ENCODE measurements around the gene GASK1A.
A peak's percentile ranks its signal among the peaks of the same experiment; 100 is the strongest.

GASK1A gene

DNA sequence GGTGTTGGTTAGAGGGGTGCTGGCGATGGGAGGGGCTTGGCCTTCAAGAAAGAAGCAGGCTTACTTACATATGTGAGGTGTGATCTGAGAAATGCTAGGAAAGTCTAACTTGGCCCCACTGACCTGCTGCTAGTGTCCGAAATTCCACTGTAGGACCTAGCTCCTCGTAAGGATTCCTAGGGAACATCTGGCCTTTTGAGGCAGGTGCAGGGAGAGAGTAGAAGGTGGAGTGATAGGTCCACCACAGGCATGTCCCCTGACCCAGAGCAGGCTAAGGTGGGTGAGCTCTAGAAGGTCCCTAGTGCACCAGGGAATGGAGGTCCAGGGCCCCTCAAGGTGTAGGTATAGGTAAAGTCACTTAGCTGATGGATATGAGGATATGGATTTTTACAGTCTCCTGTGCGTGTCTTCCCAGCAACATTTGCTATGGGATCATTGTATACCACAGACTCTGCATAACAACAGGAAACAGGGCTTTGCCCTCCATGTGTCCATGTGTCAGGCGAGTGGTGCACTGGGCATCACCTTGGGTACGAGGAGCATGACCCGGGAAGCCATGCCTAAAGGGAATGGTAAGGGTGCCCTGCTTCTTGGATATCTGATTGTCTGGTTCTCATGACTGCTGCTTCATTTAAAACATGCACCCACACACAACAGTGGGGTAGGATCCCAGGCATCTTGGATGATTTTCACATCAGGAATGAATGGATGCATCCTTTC lies 94.2 kb downstream of the GASK1A start:
- Histone ChIP-seq H3K4me3 (ENCODE audit: low read depth, low read length) (no peak overlapping the region), H3K36me3 (ENCODE audit: control insufficient read depth in 2 of 2, insufficient read depth in 1 of 2, low read length in 2 of 2) (no peaks in the 10 kb centered on the region), H3K27ac (ENCODE audit: extremely low read depth, low read depth, low read length) (no peak overlapping the region), H3K4me1 (ENCODE audit: control insufficient read depth, insufficient read depth, low read length) (no peaks in the 10 kb centered on the region), H3K9me3 (ENCODE audit: control insufficient read depth, insufficient read depth, low read depth, low read length) (no peaks in the 10 kb centered on the region)
- ChIA-PET POLR2A (no interaction called here), CTCF (interaction anchor here (0.6 kb wide), 1 partner anchor 1090 kb away, joined by 3 read pairs; no protein-coding TSS in a partner anchor)
- no peak for TF ChIP-seq TRIM28 (IDR thresholded peaks at IDR 0.05; ENCODE audit: borderline replicate concordance, low read length)
- TF ChIP-seq, protein P1, sequence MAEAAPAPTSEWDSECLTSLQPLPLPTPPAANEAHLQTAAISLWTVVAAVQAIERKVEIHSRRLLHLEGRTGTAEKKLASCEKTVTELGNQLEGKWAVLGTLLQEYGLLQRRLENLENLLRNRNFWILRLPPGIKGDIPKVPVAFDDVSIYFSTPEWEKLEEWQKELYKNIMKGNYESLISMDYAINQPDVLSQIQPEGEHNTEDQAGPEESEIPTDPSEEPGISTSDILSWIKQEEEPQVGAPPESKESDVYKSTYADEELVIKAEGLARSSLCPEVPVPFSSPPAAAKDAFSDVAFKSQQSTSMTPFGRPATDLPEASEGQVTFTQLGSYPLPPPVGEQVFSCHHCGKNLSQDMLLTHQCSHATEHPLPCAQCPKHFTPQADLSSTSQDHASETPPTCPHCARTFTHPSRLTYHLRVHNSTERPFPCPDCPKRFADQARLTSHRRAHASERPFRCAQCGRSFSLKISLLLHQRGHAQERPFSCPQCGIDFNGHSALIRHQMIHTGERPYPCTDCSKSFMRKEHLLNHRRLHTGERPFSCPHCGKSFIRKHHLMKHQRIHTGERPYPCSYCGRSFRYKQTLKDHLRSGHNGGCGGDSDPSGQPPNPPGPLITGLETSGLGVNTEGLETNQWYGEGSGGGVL (tag by site-specific recombination; IDR thresholded peaks at IDR 0.05), result no peak
- no peak for TF ChIP-seq ZNF426 (tag by site-specific recombination; IDR thresholded peaks at IDR 0.05)
- no peak for TF ChIP-seq ZNF629 (tag by site-specific recombination; IDR thresholded peaks at IDR 0.05)
- TF ChIP-seq, protein P2, sequence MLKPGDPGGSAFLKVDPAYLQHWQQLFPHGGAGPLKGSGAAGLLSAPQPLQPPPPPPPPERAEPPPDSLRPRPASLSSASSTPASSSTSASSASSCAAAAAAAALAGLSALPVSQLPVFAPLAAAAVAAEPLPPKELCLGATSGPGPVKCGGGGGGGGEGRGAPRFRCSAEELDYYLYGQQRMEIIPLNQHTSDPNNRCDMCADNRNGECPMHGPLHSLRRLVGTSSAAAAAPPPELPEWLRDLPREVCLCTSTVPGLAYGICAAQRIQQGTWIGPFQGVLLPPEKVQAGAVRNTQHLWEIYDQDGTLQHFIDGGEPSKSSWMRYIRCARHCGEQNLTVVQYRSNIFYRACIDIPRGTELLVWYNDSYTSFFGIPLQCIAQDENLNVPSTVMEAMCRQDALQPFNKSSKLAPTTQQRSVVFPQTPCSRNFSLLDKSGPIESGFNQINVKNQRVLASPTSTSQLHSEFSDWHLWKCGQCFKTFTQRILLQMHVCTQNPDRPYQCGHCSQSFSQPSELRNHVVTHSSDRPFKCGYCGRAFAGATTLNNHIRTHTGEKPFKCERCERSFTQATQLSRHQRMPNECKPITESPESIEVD (tag by site-specific recombination; IDR thresholded peaks at IDR 0.05), result no peak

DNA sequence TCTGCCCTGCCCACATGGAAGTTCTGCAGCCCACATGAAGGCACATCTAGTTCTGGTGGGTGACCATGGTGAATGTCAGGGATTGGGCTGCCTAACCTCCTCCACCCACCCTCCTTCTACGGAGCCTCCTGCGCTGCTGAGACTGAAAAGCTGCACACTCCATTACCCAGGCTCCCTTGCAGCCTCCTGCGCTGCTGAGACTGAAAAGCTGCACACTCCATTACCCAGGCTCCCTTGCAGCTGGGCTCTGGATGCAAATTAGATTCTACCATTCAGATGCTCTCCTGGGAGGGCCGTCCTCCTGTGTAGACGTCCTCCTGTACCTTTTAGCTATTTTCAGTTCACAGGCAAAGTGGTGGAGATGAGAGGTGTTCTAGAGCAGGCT lies 94.7 kb downstream of the GASK1A start:
- Histone ChIP-seq H3K9me3 (ENCODE audit: control insufficient read depth, insufficient read depth, low read depth, low read length) (no peaks in the 10 kb centered on the region), H3K36me3 (ENCODE audit: control insufficient read depth in 2 of 2, insufficient read depth in 1 of 2, low read length in 2 of 2) (peaks cover 0 to 3% of the 10 kb centered on the region in 2 experiments; a peak in 1 of 3 replicates), H3K27ac (ENCODE audit: extremely low read depth, low read depth, low read length) (no peak overlapping the region), H3K4me1 (ENCODE audit: control insufficient read depth, insufficient read depth, low read length) (no peaks in the 10 kb centered on the region), H3K4me3 (ENCODE audit: low read depth, low read length) (no peak overlapping the region)
- CTCF ChIA-PET, result no interaction called here
- POLR2A ChIA-PET, result no interaction called here
- TF ChIP-seq EGR2 (tag by site-specific recombination; IDR thresholded peaks at IDR 0.05; ENCODE audit: low read depth), result peak; percentile 24; the same call in 1 of the 2 replicates
- TF ChIP-seq, protein P3, sequence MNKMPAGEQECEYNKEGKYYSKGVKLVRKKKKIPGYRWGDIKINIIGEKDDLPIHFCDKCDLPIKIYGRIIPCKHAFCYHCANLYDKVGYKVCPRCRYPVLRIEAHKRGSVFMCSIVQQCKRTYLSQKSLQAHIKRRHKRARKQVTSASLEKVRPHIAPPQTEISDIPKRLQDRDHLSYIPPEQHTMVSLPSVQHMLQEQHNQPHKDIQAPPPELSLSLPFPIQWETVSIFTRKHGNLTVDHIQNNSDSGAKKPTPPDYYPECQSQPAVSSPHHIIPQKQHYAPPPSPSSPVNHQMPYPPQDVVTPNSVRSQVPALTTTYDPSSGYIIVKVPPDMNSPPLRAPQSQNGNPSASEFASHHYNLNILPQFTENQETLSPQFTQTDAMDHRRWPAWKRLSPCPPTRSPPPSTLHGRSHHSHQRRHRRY (tag by site-specific recombination; IDR thresholded peaks at IDR 0.05), result no peak

DNA sequence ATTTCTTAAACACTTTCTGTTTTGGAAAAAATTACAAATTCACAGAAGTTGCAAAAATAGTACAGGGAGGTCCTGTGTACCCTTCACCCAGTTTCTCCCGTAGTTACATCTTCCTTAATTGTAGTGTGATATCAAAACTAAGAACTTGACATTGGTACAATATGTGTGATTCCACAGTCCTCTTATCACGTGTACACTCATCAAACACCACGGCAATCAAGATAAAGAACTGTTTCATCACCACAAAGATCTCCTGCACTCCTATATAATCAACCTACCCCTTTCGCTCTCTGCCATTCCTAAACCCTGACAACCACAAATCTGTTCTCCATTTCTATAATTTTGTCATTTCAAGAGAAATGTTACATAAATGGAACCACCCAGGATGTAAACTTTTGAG lies 95.4 kb downstream of the GASK1A start:
- Histone ChIP-seq H3K4me1 (ENCODE audit: control insufficient read depth, insufficient read depth, low read length) (no peaks in the 10 kb centered on the region), H3K36me3 (ENCODE audit: control insufficient read depth in 2 of 2, insufficient read depth in 1 of 2, low read length in 2 of 2) (peaks cover 0 to 10% of the 10 kb centered on the region in 2 experiments; a peak in 1 of 3 replicates), H3K27ac (ENCODE audit: extremely low read depth, low read depth, low read length) (no peak overlapping the region), H3K4me3 (ENCODE audit: low read depth, low read length) (no peak overlapping the region), H3K9me3 (ENCODE audit: control insufficient read depth, insufficient read depth, low read depth, low read length) (no peaks in the 10 kb centered on the region)
- TF ChIP-seq ZNF112 (tag by site-specific recombination; IDR thresholded peaks at IDR 0.05) (no peak), ZNF391 (tag by site-specific recombination; IDR thresholded peaks at IDR 0.05; ENCODE audit: borderline replicate concordance, low read depth) (no peak), ZNF19 (tag by site-specific recombination; IDR thresholded peaks at IDR 0.05; ENCODE audit: low read depth) (no peak), ZBTB1 (tag by site-specific recombination; IDR thresholded peaks at IDR 0.05) (no peak), KLF16 (tag by site-specific recombination; IDR thresholded peaks at IDR 0.05) (no peak), ZBTB17 (tag by site-specific recombination; IDR thresholded peaks at IDR 0.05) (no peak), GFI1B (tag by site-specific recombination; IDR thresholded peaks at IDR 0.05) (no peak)
- TF ChIP-seq, protein P4, sequence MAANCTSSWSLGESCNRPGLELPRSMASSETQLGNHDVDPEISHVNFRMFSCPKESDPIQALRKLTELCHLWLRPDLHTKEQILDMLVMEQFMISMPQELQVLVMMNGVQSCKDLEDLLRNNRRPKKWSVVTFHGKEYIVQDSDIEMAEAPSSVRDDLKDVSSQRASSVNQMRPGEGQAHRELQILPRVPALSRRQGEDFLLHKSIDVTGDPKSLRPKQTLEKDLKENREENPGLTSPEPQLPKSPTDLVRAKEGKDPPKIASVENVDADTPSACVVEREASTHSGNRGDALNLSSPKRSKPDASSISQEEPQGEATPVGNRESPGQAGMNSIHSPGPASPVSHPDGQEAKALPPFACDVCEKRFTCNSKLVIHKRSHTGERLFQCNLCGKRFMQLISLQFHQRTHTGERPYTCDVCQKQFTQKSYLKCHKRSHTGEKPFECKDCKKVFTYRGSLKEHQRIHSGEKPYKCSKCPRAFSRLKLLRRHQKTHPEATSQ (tag by site-specific recombination; IDR thresholded peaks at IDR 0.05), result no peak
- CTCF ChIA-PET, result no interaction called here
- POLR2A ChIA-PET, result no interaction called here
